SU-DHL-6 (cell line): Measurements from ENCODE around the gene COL26A1.

ENCODE experiments used
- EZH2phosphoT487 ChIP-seq: fragments of 200-600 bp; sonication (generic), shearing (Covaris generic); conservative IDR thresholded peaks from 2 replicates; pipeline ENCODE4 v1.6.1; 2018; ENCODE audit warnings: mild to moderate bottlenecking, antibody characterized with exemption, low read length, moderate library complexity, mixed read lengths
- TF ChIP-seq, protein P1 (sequence below): fragments of 200-600 bp; sonication (generic); IDR thresholded peaks from one replicate; pipeline ENCODE4 v1.5.1; 2017; ENCODE audit warnings: antibody characterized with exemption, mild to moderate bottlenecking, low read length, moderate library complexity; ENCODE audit not compliant: insufficient read depth, poor library complexity, severe bottlenecking

- TF ChIP-seq, protein P1, sequence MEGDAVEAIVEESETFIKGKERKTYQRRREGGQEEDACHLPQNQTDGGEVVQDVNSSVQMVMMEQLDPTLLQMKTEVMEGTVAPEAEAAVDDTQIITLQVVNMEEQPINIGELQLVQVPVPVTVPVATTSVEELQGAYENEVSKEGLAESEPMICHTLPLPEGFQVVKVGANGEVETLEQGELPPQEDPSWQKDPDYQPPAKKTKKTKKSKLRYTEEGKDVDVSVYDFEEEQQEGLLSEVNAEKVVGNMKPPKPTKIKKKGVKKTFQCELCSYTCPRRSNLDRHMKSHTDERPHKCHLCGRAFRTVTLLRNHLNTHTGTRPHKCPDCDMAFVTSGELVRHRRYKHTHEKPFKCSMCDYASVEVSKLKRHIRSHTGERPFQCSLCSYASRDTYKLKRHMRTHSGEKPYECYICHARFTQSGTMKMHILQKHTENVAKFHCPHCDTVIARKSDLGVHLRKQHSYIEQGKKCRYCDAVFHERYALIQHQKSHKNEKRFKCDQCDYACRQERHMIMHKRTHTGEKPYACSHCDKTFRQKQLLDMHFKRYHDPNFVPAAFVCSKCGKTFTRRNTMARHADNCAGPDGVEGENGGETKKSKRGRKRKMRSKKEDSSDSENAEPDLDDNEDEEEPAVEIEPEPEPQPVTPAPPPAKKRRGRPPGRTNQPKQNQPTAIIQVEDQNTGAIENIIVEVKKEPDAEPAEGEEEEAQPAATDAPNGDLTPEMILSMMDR = no peak
- no peak for TF ChIP-seq EZH2phosphoT487
These were observed 38.1 kb downstream of the COL26A1 start for GRCh38 chr7:101400751-101401150.
